HG02798 (cell line): Measurements from ENCODE around the gene TAF1B.

Source experiments
- ATAC-seq: cut with Tn5 transposase; IDR thresholded peaks from one replicate; pipeline ENCODE4 v1.9.1; 2021; ENCODE audit warnings: mild to moderate bottlenecking; ENCODE audit not compliant: unreplicated experiment, poor library complexity

Gene TAF1B

GRCh38 chr2:9807555-9808305 lies 35.5 kb upstream of the TAF1B start:
- no peak for ATAC-seq

GRCh38 chr2:9808334-9809063 lies 34.8 kb upstream of the TAF1B start:
- no peak for ATAC-seq

GRCh38 chr2:9809064-9809356 lies 34.3 kb upstream of the TAF1B start:
- ATAC-seq = no peak

GRCh38 chr2:9809448-9810088 lies 33.7 kb upstream of the TAF1B start:
- ATAC-seq = no peak

- no peak for ATAC-seq
Measured at GRCh38 chr2:9811216-9811615, 32.1 kb upstream of the TAF1B start.

- no peak for ATAC-seq
Measured at GRCh38 chr2:9811679-9812511, 31.4 kb upstream of the TAF1B start.

- no peak for ATAC-seq
Measured at GRCh38 chr2:9812945-9813311, 30.3 kb upstream of the TAF1B start.

GRCh38 chr2:9813312-9814128 lies 29.8 kb upstream of the TAF1B start:
- ATAC-seq = peak; percentile 76

GRCh38 chr2:9814129-9814868 lies 29.0 kb upstream of the TAF1B start:
- no peak for ATAC-seq

- no peak for ATAC-seq
Measured at GRCh38 chr2:9815076-9815475, 28.2 kb upstream of the TAF1B start.

GRCh38 chr2:9815844-9816279 lies 27.4 kb upstream of the TAF1B start:
- ATAC-seq = no peak

GRCh38 chr2:9818097-9818496 lies 25.2 kb upstream of the TAF1B start:
- ATAC-seq = no peak

- ATAC-seq = no peak
Measured at GRCh38 chr2:9819551-9819950, 23.7 kb upstream of the TAF1B start.

- no peak for ATAC-seq
Measured at GRCh38 chr2:9820020-9820973, 23.0 kb upstream of the TAF1B start.

GRCh38 chr2:9821805-9822445 lies 21.3 kb upstream of the TAF1B start:
- no peak for ATAC-seq

- ATAC-seq = no peak
Measured at GRCh38 chr2:9824441-9824840, 18.8 kb upstream of the TAF1B start.

- ATAC-seq = no peak
Measured at GRCh38 chr2:9824956-9825720, 18.1 kb upstream of the TAF1B start.
